GM19397 (cell line): ENCODE results near the gene VPS33A.

Source experiments
- ATAC-seq: cut with Tn5 transposase; IDR thresholded peaks from one replicate; pipeline ENCODE4 v1.9.1; 2021; ENCODE audit warnings: mild to moderate bottlenecking, moderate library complexity; ENCODE audit not compliant: unreplicated experiment

The VPS33A gene

DNA sequence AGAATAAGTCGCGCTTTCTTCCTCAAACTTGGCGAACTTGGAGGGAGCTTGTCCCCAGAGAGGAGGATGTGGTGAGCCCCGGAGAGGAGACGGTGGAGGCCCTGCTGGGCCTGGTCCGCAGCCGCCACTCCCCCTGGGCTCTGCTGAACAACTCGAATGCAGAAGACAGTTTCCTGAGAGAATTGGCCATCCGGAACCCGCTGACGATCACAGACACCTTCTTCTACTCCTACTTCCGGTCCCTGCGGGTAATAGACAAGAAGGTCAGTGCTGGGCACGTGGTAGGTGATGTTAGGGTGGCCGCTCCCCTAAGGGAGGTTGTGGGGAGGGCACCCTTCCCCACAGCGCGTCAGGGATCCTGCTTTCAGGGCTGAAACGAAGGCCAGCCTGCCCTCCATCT lies 81.8 kb downstream of the VPS33A start:
- no peak for ATAC-seq

DNA sequence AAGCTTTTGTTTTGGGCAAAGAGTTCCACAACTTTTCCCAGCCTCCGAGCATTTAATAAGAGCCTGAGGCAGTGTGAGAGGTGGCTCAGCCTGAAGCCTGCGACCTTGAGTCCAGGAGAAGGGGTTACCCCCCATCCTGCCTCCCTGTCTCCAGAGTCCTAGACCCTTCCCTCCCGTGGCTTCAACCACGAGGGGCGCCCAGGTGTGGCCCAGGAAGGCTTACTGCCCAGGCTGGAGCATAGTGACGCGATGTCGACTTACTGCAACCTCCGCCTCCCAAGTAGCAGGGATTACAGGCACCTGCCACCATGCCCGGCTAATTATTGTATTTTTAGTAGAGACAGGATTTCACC lies 82.7 kb downstream of the VPS33A start:
- ATAC-seq: no peak

DNA sequence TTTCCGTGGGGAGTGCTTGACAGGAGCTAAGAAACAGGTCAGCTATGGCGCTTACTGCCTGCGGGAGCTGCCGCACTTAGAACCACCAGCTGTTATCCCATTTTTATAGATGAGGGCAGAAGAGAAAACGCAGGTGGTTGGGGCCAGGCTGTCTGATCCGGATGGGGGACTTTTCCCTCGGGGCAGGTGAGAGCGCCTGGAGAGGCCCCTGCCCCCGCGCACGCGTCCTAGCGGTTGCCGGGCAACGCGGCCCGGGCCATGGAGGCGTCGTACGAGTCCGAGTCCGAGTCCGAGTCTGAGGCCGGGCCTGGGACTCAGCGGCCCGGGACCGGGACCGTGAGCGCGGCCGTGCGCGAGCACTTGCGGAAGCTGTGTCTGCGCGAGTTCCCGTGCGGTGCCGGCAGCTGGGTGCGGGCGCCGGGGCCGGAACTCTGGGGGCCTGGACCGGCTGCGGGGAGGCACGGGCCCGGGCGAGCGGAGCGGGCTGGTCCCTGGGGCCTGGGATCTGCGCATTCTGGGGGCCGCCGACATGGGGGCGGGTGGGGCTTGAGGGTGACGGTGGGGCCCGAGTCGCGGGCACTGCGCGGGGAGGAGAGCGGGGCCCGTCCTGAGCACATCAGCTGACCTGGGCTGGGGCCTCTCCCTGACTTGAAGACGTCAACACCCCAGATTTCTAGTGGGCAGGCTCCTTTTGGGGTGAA lies 83.3 kb downstream of the VPS33A start, which contains the start of gene LRRC43:
TSS of gene LRRC43 (plus strand) at position 237 of the 701 bp plus-strand sequence. CDS start at position 259, 22 bp downstream.
- no peak for ATAC-seq
